CD14-positive monocyte (primary cell): Measurements from ENCODE around the gene IPMK. TPM values are rescaled to one million over a fixed set of nuclear protein-coding genes. Genes with fewer than 3 reads are reported as not detected.
"Not testable (repeated sequence)": the region's sequence is repeated elsewhere in the genome, so short reads cannot be mapped to it uniquely, and the experiment has no call there.

ENCODE experiments used
- DNase-seq, 3 donors: peaks; one replicate each; pipeline ENCODE4 v3.0.0-alpha.2; 2011 to 2022
- H2AFZ ChIP-seq: 2 replicates; pipeline ENCODE4 v1.6.0; 2012; ENCODE audit warnings: mild to moderate bottlenecking, low read depth, low read length, inconsistent platforms; ENCODE audit not compliant: insufficient read depth, poor library complexity, severe bottlenecking
- H3K27ac ChIP-seq, 2 donors: 1 replicate in 1 of 2; 2 replicates in 1 of 2; pipeline ENCODE4 v1.5.1; 2012 to 2013; ENCODE audit warnings: low read length in 2 of 2, control low read depth in 1 of 2, inconsistent platforms in 1 of 2, low read depth in 1 of 2, mild to moderate bottlenecking in 1 of 2
- H3K27me3 ChIP-seq, 2 donors: one replicate each; pipeline versions ENCODE4 v1.6.0 to v1.6.1; 2011 to 2013; ENCODE audit warnings: low read length in 2 of 2; ENCODE audit not compliant: control insufficient read depth in 2 of 2, insufficient read depth in 2 of 2
- H3K36me3 ChIP-seq, 2 donors: replicated peaks in 1 of 2; 1 replicate in 1 of 2; 2 replicates in 1 of 2; pipeline versions ENCODE4 v1.5.1 to v1.6.1; 2012 to 2013; ENCODE audit warnings: low read length in 2 of 2, control low read depth in 1 of 2, inconsistent platforms in 1 of 2, mild to moderate bottlenecking in 1 of 2; ENCODE audit not compliant: insufficient read depth in 2 of 2, control insufficient read depth in 1 of 2
- H3K4me1 ChIP-seq, 2 donors: 1 replicate in 1 of 2; 2 replicates in 1 of 2; pipeline versions ENCODE4 v1.5.1 to v1.6.1; 2012 to 2013; ENCODE audit warnings: low read length in 2 of 2, control low read depth in 1 of 2, inconsistent platforms in 1 of 2, mild to moderate bottlenecking in 1 of 2, moderate library complexity in 1 of 2; ENCODE audit not compliant: insufficient read depth in 2 of 2, control insufficient read depth in 1 of 2
- H3K4me2 ChIP-seq: replicated peaks from 2 replicates; pipeline ENCODE3; 2012; ENCODE audit warnings: low read length, moderate library complexity, mild to moderate bottlenecking; ENCODE audit not compliant: poor library complexity, severe bottlenecking; ENCODE audit errors: extremely low read depth
- H3K4me3 ChIP-seq, 3 experiments: fragments of 200-600 bp in 1 of 3; sonication (generic) in 1 of 3; replicated peaks in 1 of 3; 1 replicate in 2 of 3; 2 replicates in 1 of 3; pipeline ENCODE4 v1.5.1; 2011 to 2013; ENCODE audit warnings: low read length in 3 of 3, mild to moderate bottlenecking in 3 of 3, control low read depth in 2 of 3, low read depth in 2 of 3, inconsistent platforms in 1 of 3, moderate library complexity in 1 of 3
- H3K79me2 ChIP-seq: 2 replicates; pipeline ENCODE4 v1.6.0; 2012; ENCODE audit warnings: mild to moderate bottlenecking, control low read depth, inconsistent platforms, low read length, moderate library complexity; ENCODE audit not compliant: insufficient read depth
- H3K9ac ChIP-seq: 2 replicates; pipeline ENCODE4 v1.6.0; 2017; ENCODE audit warnings: low read length, mild to moderate bottlenecking; ENCODE audit not compliant: insufficient read depth, poor library complexity, severe bottlenecking
- H3K9me3 ChIP-seq, 2 donors: replicated peaks in 1 of 2; 1 replicate in 1 of 2; 2 replicates in 1 of 2; pipeline versions ENCODE4 v1.5.1 to v1.6.1; 2012 to 2013; ENCODE audit warnings: low read length in 2 of 2, control low read depth in 1 of 2; ENCODE audit not compliant: control insufficient read depth in 1 of 2, insufficient read depth in 1 of 2
- H4K20me1 ChIP-seq: 2 replicates; pipeline ENCODE4 v1.6.0; 2012; ENCODE audit warnings: mild to moderate bottlenecking, low read length, control low read depth, moderate library complexity; ENCODE audit not compliant: insufficient read depth
- H3K27ac Mint-ChIP-seq, 7 donors: one replicate each; pipeline ENCODE4 v1.8.0; 2020; ENCODE audit warnings: mild to moderate bottlenecking in 7 of 7, mixed read lengths in 7 of 7, moderate library complexity in 6 of 7, inconsistent platforms in 2 of 7
- H3K27me3 Mint-ChIP-seq, 3 donors: one replicate each; pipeline ENCODE4 v1.8.0; 2021 to 2022; ENCODE audit warnings: low read depth in 3 of 3, mild to moderate bottlenecking in 3 of 3, mixed read lengths in 3 of 3, moderate library complexity in 3 of 3, inconsistent platforms in 1 of 3
- H3K36me3 Mint-ChIP-seq, 2 donors: one replicate each; pipeline ENCODE4 v1.8.0; 2020; ENCODE audit warnings: mixed read lengths in 2 of 2, inconsistent platforms in 1 of 2, mild to moderate bottlenecking in 1 of 2
- H3K4me1 Mint-ChIP-seq: one replicate; pipeline ENCODE4 v1.8.0; 2020; ENCODE audit warnings: mild to moderate bottlenecking, mixed read lengths
- H3K4me3 Mint-ChIP-seq, 2 donors: one replicate each; pipeline ENCODE4 v1.8.0; 2020; ENCODE audit warnings: mild to moderate bottlenecking in 2 of 2, mixed read lengths in 2 of 2, moderate library complexity in 1 of 2
- H3K9me3 Mint-ChIP-seq, 7 donors: one replicate each; pipeline ENCODE4 v1.8.0; 2020 to 2022; ENCODE audit warnings: mixed read lengths in 7 of 7, mild to moderate bottlenecking in 6 of 7, moderate library complexity in 6 of 7, inconsistent platforms in 2 of 7
- CTCF ChIP-seq: fragments of 200-600 bp; IDR thresholded peaks from one replicate; pipeline ENCODE4 v1.8.0; 2022; ENCODE audit warnings: antibody characterized with exemption, mild to moderate bottlenecking
- WGBS: methylation state at CpG from one replicate; pipeline ENCODE4 v1.1.5; 2013; ENCODE audit warnings: missing lambda C conversion rate; ENCODE audit not compliant: insufficient coverage; 5-methylcytosine and 5-hydroxymethylcytosine counted together
- intact Hi-C, 2 donors: fragments of 100-400 bp; cut with micrococcal nuclease; formaldehyde crosslinking; loops; one replicate each; pipeline versions ENCODE4 v1.15.0 to v1.15.1; 2023
- polyA plus RNA-seq, 3 donors: library from polyadenylated mRNA; depleted of rRNA in 1 of 3; unstranded in 2 of 3; stranded (reverse) in 1 of 3; fragments of 300-500 nt in 2 of 3; fragments of >200 nt in 1 of 3; fragmentation: Illumina TruSeq in 2 of 3; gene quantifications; 1 replicate in 2 of 3; 2 replicates in 1 of 3; pipeline ENCODE4 v1.2.3, GENCODE V29; 2012 to 2021

IPMK gene
- polyA plus RNA-seq, 3 donors, result 6.1 to 10.9 (median 8.8) TPM

GRCh38 chr10:58158806-58159205 is 108.9 kb downstream of the IPMK start:
- peaks cover 4% of the 10 kb centered on the region for H3K4me1 Mint-ChIP-seq
- H3K4me3 ChIP-seq, result no peak overlapping the region
- H3K27me3 ChIP-seq, result no peaks in the 10 kb centered on the region
- H3K36me3 ChIP-seq, result no peaks in the 10 kb centered on the region
- intact Hi-C loops, result no loop called here
- no peaks in the 10 kb centered on the region for H3K9me3 ChIP-seq
- H3K36me3 Mint-ChIP-seq, result no peaks in the 10 kb centered on the region
- no peak overlapping the region for H2AFZ ChIP-seq
- no peak overlapping the region for H3K4me2 ChIP-seq
- no peak overlapping the region for H3K9ac ChIP-seq
- no peak for DNase-seq
- WGBS, result 95% methylated on average over 3 of the region's 4 CpGs
- H3K79me2 ChIP-seq, result no peaks in the 10 kb centered on the region
- H3K27ac ChIP-seq, result no peak overlapping the region
- H3K27ac Mint-ChIP-seq, result no peak overlapping the region
- no peaks in the 10 kb centered on the region for H3K9me3 Mint-ChIP-seq
- no peak overlapping the region for H3K4me3 Mint-ChIP-seq
- no peaks in the 10 kb centered on the region for H3K4me1 ChIP-seq
- peaks cover 0 to 2% (median 0%) of the 10 kb centered on the region in 3 donors for H3K27me3 Mint-ChIP-seq
- TF ChIP-seq CTCF, result no peak
- H4K20me1 ChIP-seq, result no peaks in the 10 kb centered on the region

- H3K4me1 Mint-ChIP-seq, result peaks cover 4% of the 10 kb centered on the region
- peaks cover 0 to 2% (median 0%) of the 10 kb centered on the region in 3 donors for H3K27me3 Mint-ChIP-seq
- no peak overlapping the region for H3K4me2 ChIP-seq
- no peak overlapping the region for H3K9ac ChIP-seq
- TF ChIP-seq CTCF, result no peak
- H3K4me3 ChIP-seq, result no peak overlapping the region
- no peaks in the 10 kb centered on the region for H3K79me2 ChIP-seq
- no peak overlapping the region for H2AFZ ChIP-seq
- H3K27ac ChIP-seq, result no peak overlapping the region
- H3K4me1 ChIP-seq, result no peaks in the 10 kb centered on the region
- H4K20me1 ChIP-seq, result no peaks in the 10 kb centered on the region
- no peaks in the 10 kb centered on the region for H3K36me3 Mint-ChIP-seq
- H3K27me3 ChIP-seq, result no peaks in the 10 kb centered on the region
- WGBS, result 20% methylated on average over 5 of the region's 7 CpGs
- intact Hi-C loops, result no loop called here
- DNase-seq, result peak in 1 of 3 donors; percentile 25
- H3K36me3 ChIP-seq, result no peaks in the 10 kb centered on the region
- H3K9me3 ChIP-seq, result no peaks in the 10 kb centered on the region
- no peak overlapping the region for H3K4me3 Mint-ChIP-seq
- no peak overlapping the region for H3K27ac Mint-ChIP-seq
- H3K9me3 Mint-ChIP-seq, result no peaks in the 10 kb centered on the region
Observed at GRCh38 chr10:58157076-58157766, 110.5 kb downstream of the IPMK start.

GRCh38 chr10:58155941-58156340 is 111.8 kb downstream of the IPMK start:
- H3K27ac ChIP-seq, H3K9me3 ChIP-seq, H3K4me3 ChIP-seq, H3K9me3 Mint-ChIP-seq, H4K20me1 ChIP-seq, H3K27me3 ChIP-seq, intact Hi-C loops, H3K79me2 ChIP-seq, H3K4me1 ChIP-seq, H3K9ac ChIP-seq, H3K4me2 ChIP-seq, H2AFZ ChIP-seq, H3K4me3 Mint-ChIP-seq, H3K27me3 Mint-ChIP-seq, H3K36me3 ChIP-seq, DNase-seq, H3K36me3 Mint-ChIP-seq, H3K4me1 Mint-ChIP-seq: not testable (repeated sequence)
- peak overlapping the region in 1 of 7 donors; percentile 57 for H3K27ac Mint-ChIP-seq
- WGBS, result 100% methylated on average over 1 of the region's 2 CpGs
